ENCODE results near the gene ENAM. TPM values are rescaled to one million over a fixed set of nuclear protein-coding genes. Genes with fewer than 3 reads are reported as not detected.
"Not testable (repeated sequence)": the region's sequence is repeated elsewhere in the genome, so short reads cannot be mapped to it uniquely, and the experiment has no call there.

The ENAM gene
- total and polyA plus RNA-seq, 2 of the 8 experiments (the other 6 are each of a cell fraction or from before 2014, with no cell fraction given) = not detected

DNA sequence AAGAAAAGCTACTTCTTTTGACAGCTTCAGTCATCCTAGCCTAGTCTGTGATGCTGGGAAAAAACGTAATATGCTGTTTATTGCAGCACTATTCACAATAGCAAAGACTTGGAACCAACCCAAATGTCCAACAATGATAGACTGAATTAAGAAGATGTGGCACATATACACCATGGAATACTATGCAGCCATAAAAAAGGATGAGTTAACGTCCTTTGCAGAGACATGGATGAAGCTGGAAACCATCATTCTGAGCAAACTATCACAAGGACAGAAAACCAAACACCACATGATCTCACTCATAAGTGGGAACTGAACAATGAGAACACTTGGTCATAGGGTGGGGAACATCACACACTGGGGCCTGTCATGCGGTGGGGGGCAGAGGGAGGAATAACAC lies 53.6 kb downstream of the ENAM start:
- H3K9me3 ChIP-seq (ENCODE audit: insufficient read depth in 2 of 2, low read depth in 1 of 2, low read length in 1 of 2); H3K4me3 ChIP-seq (ENCODE audit: extremely low read depth in 1 of 4, insufficient read depth in 2 of 4, low read depth in 3 of 4, low read length in 4 of 4); H3K79me1 ChIP-seq (ENCODE audit: low read depth, low read length); H3K4me1 ChIP-seq (replicated peaks in 1 of 4; ENCODE audit: control insufficient read depth in 3 of 4, insufficient read depth in 4 of 4, low read length in 3 of 4); H2BK5ac ChIP-seq (ENCODE audit: low read depth, low read length); H3K4ac ChIP-seq (replicated peaks; ENCODE audit: insufficient read length, low read depth, low read length); H4K91ac ChIP-seq (replicated peaks; ENCODE audit: insufficient read length, low read length); H3K9ac ChIP-seq (replicated peaks in 1 of 4; ENCODE audit: extremely low read depth in 1 of 4, low read depth in 3 of 4, low read length in 3 of 4); H3K4me2 ChIP-seq (ENCODE audit: insufficient read depth in 1 of 2, low read depth in 2 of 2, low read length in 2 of 2); H3K27ac ChIP-seq (ENCODE audit: low read depth, low read length); H3K23me2 ChIP-seq (ENCODE audit: low read depth, low read length); H3K18ac ChIP-seq (ENCODE audit: extremely low read depth, low read length); H4K5ac ChIP-seq (ENCODE audit: insufficient read length, low read depth, low read length); H4K8ac ChIP-seq (ENCODE audit: extremely low read depth, insufficient read depth, low read length); H2BK120ac ChIP-seq (replicated peaks; ENCODE audit: low read depth, low read length); CTCF ChIA-PET (ENCODE audit: partially characterized antibody); H2AK5ac ChIP-seq (ENCODE audit: low read depth, low read length); DNase-seq (ENCODE audit: low read depth in 1 of 2, low spot score in 2 of 2); H3K23ac ChIP-seq (ENCODE audit: insufficient read length); H2BK20ac ChIP-seq (ENCODE audit: low read length); H2BK15ac ChIP-seq (ENCODE audit: low read length); H2BK12ac ChIP-seq (ENCODE audit: low read depth, low read length); H3K14ac ChIP-seq (ENCODE audit: insufficient read length); FAIRE-seq; H3K79me2 ChIP-seq (ENCODE audit: control insufficient read depth in 1 of 2, insufficient read depth in 2 of 2, low read length in 2 of 2); H2AFZ ChIP-seq (ENCODE audit: low read length); H4K20me1 ChIP-seq (replicated peaks in 1 of 2; ENCODE audit: control insufficient read depth in 1 of 2, insufficient read depth in 2 of 2, low read length in 2 of 2); H3K27me3 ChIP-seq (replicated peaks in 1 of 4; ENCODE audit: control insufficient read depth in 3 of 4, extremely low read depth in 1 of 4, insufficient read depth in 3 of 4, low read length in 3 of 4); H3K36me3 ChIP-seq (ENCODE audit: control insufficient read depth in 2 of 4, insufficient read depth in 4 of 4, low read length in 3 of 4); H3K56ac ChIP-seq (replicated peaks; ENCODE audit: insufficient read length, low read depth, low read length): not testable (repeated sequence)
- POLR2A ChIA-PET (ENCODE audit: partially characterized antibody) = interaction anchor here (1.1 kb wide), 1 partner anchor 157 kb away, joined by 3 read pairs; no protein-coding TSS in a partner anchor
- 86% methylated on average over 3 of the region's 3 CpGs; no CpG with 5 or more reads in 1 of the 2 experiments for WGBS, 2 experiments (ENCODE audit: extremely low coverage in 1 of 2, insufficient coverage in 1 of 2, insufficient read length in 1 of 2, insufficient replicate concordance in 2 of 2, low coverage in 1 of 2, low lambda C conversion rate in 2 of 2, missing lambda C conversion rate in 1 of 2)

Data from H1 (cell line).